ENCODE results near the gene SNUPN.

SNUPN gene

DNA sequence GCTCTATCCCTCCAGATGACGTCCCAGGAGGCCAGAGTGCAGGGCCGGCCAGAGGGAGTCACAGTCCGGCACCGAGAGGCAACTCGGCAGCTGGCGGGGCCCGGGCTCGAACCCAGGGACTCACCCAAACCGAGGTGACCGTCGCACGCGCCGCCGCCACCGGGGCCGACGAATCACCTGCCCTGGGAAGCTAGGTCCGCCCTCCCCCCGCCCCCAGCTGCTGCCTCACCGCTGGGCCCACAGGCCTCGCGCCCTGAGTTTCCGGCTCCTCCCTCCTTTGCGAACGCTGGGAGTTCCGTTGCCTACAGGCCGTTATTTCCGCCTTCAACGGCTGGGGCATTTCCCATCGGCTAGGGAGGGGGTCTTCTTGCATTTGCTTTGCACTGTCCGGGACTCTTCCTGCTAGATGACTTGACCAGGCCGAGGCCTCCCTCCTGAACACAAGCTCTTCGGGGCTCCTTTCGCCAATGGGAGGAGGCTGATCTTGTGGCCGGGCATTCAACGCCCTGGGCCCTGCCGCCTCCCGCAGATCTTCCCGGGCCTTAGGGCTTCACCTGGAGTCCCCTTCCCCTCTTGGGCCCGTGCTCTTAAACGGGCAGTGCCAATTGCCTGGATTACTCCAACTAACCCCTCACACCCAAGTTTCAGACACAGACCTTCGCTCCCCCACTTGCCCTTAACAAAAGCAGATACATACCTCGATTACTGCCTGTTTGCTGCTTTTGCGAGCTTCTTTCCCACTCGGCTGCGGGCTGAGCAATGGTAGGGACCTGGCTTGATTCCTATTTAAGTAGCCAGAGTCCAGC lies at the start of gene SNUPN:
SNUPN (minus strand) TSS at position 184 of the 806 bp plus-strand sequence. CDS start 4,674 bp downstream, outside the sequence.
- peak; percentile 96 for DNase-seq

DNA sequence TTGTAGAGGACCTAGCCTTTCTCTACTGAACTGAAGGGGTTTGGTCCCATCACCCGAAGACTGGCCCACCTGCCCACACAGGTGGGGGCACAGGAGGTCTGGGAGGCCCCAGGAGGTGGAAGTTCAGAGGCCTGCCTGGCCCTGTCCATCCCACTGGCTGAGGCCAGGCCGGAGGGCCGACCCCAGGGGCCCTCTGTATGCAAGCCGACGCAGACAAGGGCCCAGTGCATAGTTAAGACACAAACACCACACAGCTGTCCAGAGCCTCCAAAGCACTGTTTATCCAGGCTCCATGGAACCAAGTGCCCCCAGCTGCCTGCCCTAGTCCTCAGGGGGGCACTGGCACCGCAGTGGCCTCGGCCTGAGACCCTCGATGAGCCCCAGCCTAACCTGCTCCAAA lies 48.8 kb upstream of the SNUPN start:
- DNase-seq: no peak

DNA sequence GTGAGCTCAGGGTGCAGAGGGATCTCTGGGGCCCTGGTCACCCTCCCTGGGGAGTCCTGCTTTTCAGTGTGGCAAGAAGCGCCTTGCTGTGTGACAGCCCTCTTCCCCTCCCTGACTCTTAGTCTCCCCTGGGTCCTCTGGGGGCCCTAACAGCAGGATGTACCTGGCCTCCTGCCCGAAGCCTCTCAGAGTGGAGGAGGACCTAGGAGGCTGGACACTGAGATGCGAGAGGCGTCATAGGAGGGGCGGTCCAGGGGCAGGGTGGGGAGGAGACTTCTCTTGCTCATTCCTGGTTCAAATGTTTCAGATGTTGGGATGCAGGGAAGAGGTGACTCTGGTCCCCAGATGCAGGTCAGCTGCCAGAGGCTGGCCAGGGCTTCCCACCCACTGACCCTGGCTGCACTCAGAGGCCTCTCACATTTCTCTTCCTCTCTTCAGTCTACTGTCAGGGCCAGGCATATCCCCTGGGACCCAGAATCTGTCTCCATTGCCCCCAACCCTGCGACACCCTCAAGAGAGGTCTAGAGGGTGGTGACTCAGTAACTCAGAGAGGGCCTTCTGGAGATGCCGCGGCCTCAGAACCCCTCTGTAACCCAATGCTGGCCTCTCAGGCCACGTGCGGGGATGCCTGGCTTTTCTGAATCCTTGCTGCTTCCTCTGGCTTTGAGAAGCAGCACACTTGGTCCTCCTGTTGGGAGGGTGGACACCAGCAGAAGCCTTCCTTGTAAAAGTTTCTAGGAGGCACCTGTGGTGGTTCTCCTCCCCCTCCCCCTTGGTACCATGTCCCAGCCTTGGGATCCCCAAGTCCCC lies 48.1 kb upstream of the SNUPN start:
- DNase-seq: no peak

DNA sequence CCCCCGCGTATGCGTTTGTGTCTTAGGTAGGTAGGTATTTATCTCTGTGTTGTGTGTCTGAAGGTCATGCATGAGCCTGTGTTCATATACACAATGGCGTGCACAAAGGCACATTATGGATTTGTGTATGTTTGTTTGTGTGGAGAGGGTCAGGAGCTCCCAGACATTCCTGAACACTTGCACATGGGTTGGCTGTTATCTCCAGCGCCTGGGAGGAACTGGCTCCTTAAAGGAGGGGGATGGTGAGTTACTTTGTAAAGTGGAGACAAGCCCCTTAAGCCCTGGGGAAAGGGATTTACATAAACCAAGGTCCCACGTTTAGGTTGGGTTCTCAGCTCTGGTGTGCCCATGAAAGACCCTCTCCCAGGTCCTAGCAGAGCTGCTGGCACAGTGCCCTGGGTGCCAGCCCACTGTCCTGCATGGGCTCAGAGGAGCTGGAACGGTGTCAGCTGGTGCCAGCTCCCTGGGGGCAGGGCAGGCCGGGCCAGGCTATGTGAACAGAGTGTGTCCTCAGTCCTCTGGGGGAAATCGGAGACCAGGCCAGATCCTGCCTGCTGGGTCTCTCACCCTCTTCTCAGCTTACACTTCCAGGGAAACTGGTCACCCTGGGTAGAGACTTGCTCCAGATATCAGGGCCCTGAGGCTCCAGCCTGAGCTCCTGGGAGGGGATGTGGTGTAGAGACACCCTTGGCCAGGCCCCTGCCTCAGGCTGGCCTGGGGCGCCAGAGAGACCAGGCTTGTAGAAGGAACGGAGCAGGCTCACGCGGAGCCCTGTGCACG lies 47.3 kb upstream of the SNUPN start:
- DNase-seq: no peak

DNA sequence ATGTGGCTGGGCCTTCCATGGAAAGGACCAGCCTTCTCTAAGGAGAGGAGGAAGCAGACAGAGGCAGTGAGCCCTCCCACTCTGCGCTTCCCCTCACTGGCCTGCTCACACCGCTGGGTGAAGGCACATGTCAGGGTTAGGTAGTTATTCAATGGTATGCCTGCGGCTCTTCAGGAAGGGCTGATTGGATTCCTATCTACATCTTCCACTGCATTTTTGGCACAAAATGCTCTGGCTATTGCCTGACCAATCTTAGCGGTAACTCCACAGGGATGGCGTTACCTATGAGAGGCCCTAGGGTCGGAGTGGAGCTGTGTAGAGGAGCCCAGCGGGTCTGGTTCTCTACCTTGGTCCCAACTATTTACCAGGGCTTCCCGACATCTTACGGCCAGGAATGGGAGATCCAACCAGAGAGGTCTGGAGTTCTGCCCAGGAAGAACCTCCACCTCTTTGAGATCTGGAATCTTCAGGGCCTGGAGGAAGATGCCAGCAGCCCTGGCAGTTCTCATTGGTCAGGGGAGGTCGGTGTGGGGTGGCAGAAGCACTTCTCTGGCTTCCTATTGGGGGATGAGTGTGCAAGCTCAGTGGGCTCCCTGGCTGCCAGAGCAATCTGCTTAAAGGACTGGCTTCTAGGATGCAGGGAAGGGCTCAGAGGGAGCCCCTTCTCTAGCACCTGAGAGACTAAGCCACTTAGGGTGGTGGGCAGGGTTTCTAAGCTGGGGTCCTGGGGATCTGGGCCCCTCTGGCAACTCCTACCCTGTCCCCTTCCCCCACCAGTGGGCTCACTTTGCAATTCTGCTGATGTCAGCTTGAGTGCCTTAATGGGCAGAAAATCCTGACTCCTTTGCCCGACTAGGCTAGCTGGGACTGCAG lies 46.4 kb upstream of the SNUPN start:
- DNase-seq: no peak

GRCh38 chr15:75669879-75670212 lies 44.3 kb upstream of the SNUPN start:
- no peak for DNase-seq

DNA sequence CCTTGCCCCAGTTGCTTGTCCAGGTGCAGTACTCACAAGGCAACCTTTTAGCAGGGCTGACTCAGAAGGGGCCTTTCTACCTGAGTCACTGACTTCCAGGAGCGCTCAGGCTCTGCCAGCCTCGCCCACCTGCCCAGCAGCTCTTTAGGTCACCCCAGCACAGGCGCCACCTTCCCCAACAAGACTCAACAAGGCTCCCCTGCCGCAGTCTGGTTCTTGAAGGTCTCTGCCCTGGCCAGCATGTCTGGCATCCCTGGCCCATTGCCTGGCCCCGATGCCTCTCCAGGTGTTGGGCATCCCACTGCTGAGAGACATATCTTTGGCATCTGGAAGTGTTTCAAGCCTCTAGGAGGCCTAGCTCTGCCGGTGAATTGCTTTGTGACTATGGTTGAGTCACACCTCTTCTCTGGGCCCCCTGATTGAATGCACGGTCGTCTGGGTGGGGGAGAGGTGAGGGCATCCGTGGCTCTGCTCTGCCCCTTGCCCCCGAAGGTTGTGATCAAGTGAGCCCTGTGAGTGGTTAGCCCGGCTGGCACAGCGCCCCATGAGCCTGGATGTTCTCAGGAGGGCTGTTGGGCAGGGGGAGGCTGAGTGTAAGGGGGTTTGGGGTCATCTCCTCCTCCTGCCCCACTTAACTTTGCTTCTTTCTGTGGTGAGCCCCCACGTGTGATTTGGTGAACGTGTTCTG lies 43.8 kb upstream of the SNUPN start:
- no peak for DNase-seq

- no peak for DNase-seq
Observed at GRCh38 chr15:75666823-75667501, 41.4 kb upstream of the SNUPN start.

- no peak for DNase-seq
Observed at GRCh38 chr15:75663931-75664421, 38.5 kb upstream of the SNUPN start.

DNA sequence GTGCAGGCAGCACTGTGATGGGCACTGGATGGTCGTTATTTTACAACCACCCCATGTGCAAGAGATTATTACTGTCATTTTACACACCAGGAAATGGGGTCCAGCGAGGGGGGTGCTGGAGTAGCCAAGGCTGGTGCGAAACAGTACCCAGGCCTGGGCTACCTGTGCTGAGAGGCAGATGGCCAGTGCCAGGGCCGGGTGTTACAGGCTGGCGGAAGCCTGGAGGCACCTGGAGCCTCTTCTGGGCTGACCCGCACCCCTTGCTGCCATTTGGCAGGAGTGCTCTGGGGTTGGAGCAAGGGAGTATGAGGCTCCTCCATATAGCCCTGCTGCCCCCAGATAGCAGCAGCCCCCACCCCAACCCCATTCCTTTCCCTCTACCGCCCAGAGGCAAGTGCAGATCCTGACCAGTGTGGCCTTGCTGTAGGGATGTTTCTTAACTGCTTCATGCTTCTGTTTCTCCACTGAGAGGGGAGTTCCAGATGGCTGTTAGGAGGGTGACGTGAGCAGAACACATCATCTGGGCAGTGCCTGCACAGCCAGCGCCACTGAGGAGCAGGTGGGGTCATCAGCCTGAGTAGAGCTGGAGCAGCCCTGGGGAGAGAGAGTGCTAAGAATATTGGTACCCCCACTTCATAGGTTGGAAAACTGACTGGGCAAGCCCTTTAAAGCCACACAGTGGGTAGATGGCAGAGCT lies 37.4 kb upstream of the SNUPN start:
- DNase-seq: no peak

DNA sequence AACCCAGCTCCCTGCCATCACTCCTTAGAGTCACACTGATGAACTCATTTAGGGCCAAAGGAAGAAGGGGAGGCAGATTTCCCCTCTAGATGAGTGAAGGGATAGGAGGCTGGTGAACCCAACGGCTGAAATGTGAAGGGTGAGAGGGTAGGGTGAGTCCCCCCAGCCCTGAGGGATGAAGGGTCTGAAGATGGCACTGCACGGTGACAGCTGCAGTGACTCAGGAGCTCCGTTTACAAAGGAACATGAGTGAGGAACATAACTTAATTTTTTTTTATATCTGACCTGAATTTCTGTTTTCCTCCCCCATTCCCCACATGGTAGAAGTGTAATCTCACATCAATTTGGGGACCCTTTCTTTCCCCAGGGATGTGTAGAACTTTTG lies 36.2 kb upstream of the SNUPN start:
- no peak for DNase-seq

DNA sequence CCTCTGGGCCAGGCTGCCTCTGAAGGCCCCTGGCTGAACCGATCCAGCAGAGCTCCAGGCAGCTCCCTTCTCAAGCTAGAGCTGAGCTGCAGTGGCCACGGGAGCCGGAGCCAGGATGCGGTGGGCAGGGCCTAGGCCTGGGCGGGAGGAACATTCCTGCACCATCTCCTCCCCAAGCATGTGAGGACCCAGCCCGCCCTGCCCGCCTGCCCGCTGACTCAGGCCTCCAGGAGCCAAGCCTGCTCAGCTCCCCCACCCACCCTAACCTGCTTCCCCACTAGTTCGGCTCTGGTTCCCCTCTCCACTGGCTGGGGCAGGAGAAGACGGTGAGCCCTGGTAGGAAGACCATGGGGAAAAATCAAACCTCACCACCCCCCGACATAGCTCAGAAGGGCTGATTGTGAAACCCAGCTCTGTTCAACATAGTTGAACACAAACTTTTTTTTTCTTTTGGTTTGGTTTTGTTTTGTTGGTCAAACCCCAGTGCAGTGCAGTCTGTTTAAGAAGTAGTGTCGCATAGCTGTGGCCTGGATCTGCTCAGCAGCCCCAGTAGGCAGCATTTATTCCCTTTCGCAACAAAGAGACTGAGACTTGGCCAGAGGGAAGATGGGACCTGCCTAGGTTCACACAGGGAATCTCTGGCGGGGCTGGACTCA lies 35.7 kb upstream of the SNUPN start:
- no peak for DNase-seq

GRCh38 chr15:75659928-75660645 lies 34.6 kb upstream of the SNUPN start:
- DNase-seq: no peak

DNA sequence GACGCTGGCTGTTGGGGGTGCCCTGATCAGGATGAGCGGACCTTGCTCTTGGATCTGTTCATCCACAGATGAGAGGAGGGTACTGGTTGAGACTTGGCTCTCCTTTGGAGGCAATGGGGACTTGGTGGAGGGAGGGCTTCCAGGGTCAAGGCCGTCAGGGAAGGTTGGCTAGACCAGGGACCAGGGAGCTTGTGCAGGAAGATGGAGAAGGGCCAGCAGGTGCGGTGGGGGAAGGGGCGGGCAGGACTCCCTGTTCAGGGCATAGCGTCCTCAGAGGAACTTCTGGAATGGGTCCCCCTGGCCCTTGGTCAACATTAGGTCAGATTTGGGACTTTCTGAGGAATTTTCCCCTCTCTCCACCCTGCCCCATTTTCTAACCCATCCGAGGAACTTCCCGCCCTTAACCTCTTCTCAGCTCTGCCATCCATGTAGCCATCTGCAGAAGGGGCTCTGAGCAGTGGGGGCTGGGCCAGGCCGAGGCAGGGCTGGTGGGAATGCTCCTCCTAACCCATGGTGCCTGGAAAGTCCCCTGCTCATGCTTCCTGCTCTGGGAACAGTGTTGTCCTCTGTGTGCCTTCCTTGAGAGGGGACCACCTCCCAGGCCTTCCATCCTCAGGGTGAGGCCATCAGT lies 33.7 kb upstream of the SNUPN start:
- DNase-seq: no peak

DNA sequence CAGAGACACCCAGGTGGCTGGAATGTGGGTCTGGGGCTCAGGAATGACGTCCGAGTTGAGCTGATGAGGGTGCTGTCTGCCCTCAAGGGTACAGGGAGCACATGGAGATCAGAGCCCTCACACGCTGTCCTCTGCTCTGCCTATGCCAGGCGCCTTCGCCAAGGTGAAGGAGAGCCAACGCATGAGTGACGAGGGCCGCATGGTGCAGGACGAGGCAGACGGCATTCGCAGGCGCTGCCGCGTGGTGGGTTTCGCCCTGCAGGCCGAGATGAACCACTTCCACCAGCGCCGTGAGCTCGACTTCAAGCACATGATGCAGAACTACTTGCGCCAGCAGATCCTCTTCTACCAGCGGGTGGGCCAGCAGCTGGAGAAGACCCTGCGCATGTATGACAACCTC lies 31.3 kb upstream of the SNUPN start:
- DNase-seq: no peak

DNA sequence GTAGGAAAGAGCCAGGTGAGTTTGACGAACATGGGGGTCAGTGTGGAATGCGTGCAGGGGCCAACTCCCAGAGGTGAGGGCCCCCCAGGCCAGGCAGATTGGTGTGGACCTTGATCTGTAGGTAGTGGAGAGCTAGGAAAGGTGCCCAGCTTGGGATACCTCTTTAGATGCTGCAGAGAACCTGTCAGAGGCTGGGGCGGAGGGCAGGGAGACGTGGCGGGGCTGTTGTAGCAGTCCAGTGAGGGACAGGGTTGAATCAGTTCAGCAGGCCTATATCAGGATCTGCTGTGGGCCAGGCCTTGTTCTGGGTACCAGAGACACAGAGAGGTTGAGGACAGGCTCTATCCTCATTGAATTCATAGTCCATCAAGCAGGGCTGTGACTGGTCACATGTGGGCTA lies 30.8 kb upstream of the SNUPN start:
- DNase-seq: no peak

DNA sequence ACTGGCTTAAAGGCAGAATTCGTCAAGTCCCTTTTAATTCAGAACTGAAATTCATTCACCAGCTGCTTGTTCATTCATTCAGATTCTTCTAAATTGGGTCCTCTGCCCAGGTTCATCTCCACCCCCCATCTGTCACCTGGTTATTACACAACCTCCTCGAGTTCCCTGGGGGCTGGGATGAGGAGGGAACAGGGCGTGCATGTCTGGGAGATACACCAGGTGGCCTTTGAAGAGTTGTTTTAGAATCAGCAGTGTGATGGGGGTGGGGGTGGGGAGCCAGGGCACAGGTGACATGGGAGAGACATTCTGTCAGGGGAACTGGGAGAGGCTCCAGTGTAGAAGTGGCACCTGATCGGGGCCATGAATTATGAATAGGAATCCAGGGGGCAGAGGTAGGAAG lies 30.4 kb upstream of the SNUPN start:
- DNase-seq: no peak

DNA sequence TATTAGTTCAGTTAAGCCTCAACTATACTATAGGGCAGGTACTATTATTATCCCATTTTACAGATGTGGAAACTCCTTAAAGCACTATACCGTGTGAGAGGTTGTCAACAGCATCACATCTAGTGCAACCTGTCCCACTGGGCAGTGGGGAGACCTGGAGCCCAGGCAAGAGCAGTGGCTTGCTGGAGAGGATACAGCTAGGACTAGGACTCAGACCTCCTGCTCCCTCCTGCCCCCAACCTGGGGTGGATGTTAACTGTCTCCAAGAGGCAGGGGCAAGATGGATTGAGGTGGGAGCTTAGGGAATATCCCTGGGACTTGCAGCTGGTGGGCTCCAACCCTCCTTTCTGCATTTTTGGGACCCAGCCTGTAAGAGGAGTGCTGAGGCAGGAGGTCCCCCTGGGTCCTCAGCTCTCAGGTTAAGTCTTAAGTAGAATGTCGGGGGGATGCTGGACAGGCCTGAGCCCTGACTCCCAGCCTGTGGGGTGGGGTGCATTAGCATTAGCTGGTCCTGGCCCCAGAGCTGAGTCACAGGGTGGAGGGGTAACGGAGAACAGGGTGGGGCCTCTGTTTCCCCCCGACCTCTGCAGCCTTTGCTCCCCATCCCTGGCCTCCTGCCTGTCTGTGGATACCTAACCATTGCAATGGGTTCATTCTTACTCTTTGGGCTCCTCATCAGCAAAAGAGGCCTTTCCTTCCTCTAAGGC lies 28.8 kb upstream of the SNUPN start:
- no peak for DNase-seq
